HuH-7 (cell line): Measurements from ENCODE around the gene DNAH1.
"Not testable (repeated sequence)": the region's sequence is repeated elsewhere in the genome, so short reads cannot be mapped to it uniquely, and the experiment has no call there.

Experiments
- DNase-seq: peaks from one replicate; pipeline ENCODE4 v3.0.0; 2011; ENCODE audit warnings: low spot score

DNAH1 gene

GRCh38 chr3:52315977-52316764, at the start of gene DNAH1:
Gene DNAH1, plus strand, starts transcription at chr3:52316319. Its CDS starts 6,124 bp downstream, at chr3:52322443.
- DNase-seq: no peak

GRCh38 chr3:52268036-52268435, 48.1 kb upstream of the DNAH1 start:
- no peak for DNase-seq

- DNase-seq: no peak
Measured at GRCh38 chr3:52269776-52270175, 46.3 kb upstream of the DNAH1 start.

GRCh38 chr3:52270252-52270754, 45.8 kb upstream of the DNAH1 start:
- no peak for DNase-seq

DNA sequence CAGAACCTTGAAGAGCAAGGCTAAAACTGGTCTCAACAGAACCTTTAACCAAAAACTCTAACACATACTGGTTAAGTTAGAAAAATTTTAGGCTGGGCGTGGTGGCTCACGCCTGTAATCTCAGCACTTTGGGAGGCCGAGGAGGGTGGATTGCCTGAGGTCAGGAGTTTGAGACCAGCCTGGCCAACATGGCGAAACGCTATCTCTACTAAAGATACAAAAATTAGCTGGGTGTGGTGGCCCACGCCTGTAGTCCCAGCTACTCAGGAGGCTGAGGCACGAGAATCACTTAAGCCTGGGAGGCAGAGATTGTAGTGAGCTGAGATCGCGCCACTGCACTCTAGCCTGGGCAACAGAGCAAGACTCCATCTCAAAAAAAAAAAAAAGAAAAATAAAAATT, 43.9 kb upstream of the DNAH1 start:
- DNase-seq: not testable (repeated sequence)

GRCh38 chr3:52272831-52273230, 43.3 kb upstream of the DNAH1 start:
- DNase-seq: no peak

DNA sequence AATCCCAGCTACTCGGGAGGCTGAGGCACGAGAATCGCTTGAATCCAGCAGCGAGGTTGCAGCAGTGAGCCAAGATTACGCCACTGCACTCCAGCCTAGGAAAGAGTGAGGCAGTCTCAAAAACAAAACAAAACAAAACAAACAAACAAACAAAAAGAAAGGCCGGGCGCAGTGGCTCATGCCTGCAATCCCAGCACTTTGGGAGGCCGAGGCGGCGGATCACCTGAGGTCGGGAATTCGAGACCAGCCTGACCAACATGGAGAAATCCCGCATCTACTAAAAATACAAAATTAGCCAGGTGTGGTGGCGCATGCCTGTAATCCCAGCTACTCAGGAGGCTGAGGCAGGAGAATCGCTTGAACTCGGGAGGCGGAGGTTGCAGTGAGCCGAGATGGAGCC, 41.3 kb upstream of the DNAH1 start:
- not testable (repeated sequence) for DNase-seq

DNA sequence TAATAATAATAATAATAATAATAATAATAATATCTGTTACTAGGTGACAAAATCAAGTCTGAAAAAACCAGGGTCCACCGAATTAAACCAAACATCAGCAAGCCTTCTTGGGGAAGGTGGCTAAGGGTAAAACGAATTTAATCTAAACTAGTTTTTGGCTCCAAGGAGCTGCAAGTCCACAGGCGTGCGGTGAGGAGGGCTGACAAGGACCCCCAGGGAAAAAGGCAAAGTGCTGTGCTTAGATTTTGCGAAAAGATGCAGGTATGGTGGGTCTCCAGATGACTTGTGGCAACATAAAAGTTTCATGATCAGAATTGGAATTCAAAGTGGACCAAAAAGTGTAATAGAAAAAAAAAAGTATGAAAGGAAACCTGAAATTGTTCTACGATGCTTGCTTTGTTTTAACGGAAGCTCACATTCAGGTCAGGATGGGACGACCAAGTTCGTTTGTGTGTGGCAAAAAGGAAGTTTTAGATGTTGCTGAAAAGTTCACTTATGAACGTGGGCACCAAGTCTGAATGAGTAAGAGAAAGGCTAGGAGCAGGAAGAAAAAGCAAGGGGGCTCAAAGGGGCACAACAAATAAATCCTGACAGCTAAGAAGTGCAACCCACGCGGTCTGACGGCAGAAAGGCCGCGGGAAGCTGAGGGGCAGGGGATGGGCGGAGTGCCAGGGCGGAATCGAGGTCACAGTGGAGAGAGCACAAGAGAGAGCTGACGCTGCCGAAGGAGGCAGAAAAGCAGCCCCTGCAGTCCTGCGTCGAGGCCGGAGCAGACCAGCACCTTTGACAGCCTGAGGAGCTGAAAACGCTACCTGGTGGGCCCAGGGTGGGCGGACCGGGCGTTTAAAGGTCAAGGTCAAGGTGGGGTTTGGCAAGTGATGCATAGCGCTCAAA, 38.8 kb upstream of the DNAH1 start:
- DNase-seq: no peak

DNA sequence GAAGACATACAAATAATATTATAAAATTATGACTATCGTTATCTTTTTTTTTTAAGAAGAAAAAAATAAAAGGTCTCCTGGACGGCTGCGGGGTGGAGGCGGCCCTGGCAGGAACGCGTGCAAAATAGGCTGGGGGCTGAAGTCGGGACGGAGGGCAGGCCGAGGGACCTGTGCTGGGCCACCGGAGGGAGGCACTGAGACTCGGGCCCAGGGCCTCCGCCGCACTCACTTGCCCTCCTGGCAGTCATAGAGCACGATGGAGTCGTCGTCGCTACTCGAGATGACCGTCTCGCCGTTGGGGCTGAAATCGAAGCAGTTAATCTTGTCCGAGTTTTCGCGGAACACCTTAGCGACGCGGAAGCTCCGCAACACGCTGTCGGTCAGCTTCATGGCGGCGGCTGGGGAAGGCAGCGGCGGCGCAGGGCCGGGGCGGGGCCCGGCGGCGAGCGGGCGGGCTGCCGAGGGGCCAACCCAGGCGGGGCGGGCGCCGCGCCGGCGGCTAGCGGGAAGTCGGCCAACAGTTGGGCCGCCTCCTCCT, 38.1 kb upstream of the DNAH1 start:
- no peak for DNase-seq

GRCh38 chr3:52278510-52279069, 37.5 kb upstream of the DNAH1 start, which contains the start of gene WDR82:
Gene WDR82, minus strand, starts transcription at chr3:52278649. Its CDS starts 288 bp downstream, at chr3:52278361.
- DNase-seq: peak; percentile 88

GRCh38 chr3:52279596-52279995, 36.5 kb upstream of the DNAH1 start:
- no peak for DNase-seq

GRCh38 chr3:52280050-52280461, 36.1 kb upstream of the DNAH1 start:
- DNase-seq: no peak

- no peak for DNase-seq
Measured at GRCh38 chr3:52281981-52282801, 33.9 kb upstream of the DNAH1 start.

DNA sequence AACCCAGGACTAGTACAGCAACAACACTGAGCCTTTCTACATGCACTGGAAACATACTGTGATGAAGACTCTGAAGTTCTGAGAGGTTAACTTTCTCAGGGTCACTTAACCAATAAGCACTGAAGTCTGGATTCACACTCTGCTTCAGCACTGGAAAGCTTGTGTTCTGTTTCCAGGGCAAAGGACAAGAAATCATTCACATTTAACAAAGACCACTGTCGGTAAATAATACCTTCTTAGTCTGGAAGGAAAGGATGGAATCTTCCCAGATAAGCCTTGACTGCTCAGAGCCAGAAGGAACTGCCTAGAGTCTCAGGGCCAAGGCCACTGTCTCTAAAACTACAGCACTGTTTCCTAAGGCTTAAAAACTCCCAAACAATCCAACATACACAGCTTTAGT, 32.8 kb upstream of the DNAH1 start:
- no peak for DNase-seq

- not testable (repeated sequence) for DNase-seq
Measured at GRCh38 chr3:52284051-52284450, 32.1 kb upstream of the DNAH1 start.

DNA sequence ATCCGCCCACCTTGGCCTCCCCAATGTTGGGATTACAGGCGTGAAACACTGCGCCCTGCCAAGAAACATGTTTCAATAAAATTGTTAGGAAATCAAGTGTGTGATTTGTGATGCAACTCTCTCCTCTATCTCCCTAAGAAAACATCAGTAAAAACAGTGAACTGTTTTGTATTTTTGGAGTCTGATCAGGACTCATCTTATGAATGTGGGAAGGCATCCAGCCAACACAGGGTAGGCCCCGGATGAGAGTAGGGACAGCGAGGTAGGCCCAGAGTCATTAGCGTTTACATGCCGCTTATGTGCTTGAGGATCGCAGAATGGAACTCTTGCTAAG, 29.4 kb upstream of the DNAH1 start:
- DNase-seq: no peak

- DNase-seq: no peak
Measured at GRCh38 chr3:52288674-52289073, 27.4 kb upstream of the DNAH1 start.

- DNase-seq: no peak
Measured at GRCh38 chr3:52289338-52289746, 26.8 kb upstream of the DNAH1 start.

DNA sequence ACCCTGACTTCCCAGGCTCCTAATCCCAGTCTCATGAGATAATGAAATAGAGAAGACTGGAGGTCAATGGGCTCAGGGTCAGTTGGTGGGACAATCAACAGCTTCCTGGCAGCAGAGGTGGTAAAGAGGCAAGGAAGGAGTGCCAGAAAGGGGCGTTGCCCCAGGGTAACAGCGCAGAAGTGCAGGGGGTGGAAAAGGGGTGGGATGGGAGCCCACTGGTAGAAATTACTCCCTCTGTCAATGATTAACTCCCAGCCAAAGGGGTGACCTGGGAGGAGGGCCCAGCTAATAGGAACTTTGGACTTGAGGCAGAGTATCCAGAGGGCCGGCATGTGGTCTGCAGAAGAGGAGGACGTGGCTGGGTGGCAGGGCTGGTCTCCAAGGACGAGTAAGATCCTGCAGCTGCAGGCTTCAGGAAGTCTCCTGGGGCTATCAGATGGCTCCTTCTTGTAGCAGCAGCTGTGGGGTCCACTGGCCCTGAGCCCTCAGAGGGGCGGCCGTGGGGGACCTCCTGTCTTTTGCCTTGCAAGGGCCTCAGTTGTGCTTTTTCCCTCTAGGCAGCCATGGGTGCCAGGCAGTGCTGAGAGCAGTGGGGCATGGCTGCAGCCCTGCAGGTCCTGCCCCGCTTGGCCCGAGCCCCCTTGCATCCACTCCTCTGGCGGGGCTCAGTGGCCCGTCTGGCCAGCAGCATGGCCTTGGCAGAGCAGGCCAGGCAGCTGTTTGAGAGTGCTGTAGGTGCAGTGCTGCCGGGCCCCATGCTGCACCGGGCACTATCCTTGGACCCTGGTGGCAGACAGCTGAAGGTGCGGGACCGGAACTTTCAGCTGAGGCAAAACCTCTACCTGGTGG, 26.1 kb upstream of the DNAH1 start:
- DNase-seq: peak; percentile 92
